OCI-LY3 (cell line): Measurements from ENCODE around the gene VAC14.

Experiments
- H2AFZ ChIP-seq: fragments of 200-600, 300-600 bp; shearing (Covaris generic); 2 replicates; pipeline ENCODE4 v1.6.0; 2014; ENCODE audit warnings: antibody characterized with exemption, low read depth, low read length
- H3K27ac ChIP-seq: fragments of 200-600, 300-600 bp; sonication (generic); 2 replicates; pipeline ENCODE4 v1.5.1; 2014; ENCODE audit warnings: mild to moderate bottlenecking, low read length, moderate library complexity, mixed read lengths
- H3K27me3 ChIP-seq: fragments of 200-600, 300-600 bp; sonication (generic); 2 replicates; pipeline ENCODE4 v1.6.1; 2014; ENCODE audit warnings: low read depth, low read length, mixed read lengths
- H3K36me3 ChIP-seq: fragments of 200-600, 300-600 bp; sonication (generic); replicated peaks from 2 replicates; pipeline ENCODE3; 2014; ENCODE audit warnings: low read depth, low read length, mixed read lengths
- H3K4me1 ChIP-seq: fragments of 300-600, 200-600 bp; sonication (generic); 2 replicates; pipeline ENCODE4 v1.6.1; 2014; ENCODE audit warnings: low read length, mixed read lengths
- H3K4me2 ChIP-seq: fragments of 200-600, 300-600 bp; sonication (generic); 2 replicates; pipeline ENCODE4 v1.6.1; 2014; ENCODE audit warnings: low read length, mixed read lengths
- H3K4me3 ChIP-seq: fragments of 300-600, 200-600 bp; sonication (generic); 2 replicates; pipeline ENCODE4 v1.5.1; 2014; ENCODE audit warnings: antibody characterized with exemption, mild to moderate bottlenecking, low read length, moderate library complexity
- H3K79me2 ChIP-seq: fragments of 300-600, 200-600 bp; shearing (Covaris generic); 2 replicates; pipeline ENCODE4 v1.6.1; 2014; ENCODE audit warnings: mild to moderate bottlenecking, low read length, mixed read lengths
- H3K9ac ChIP-seq: fragments of 300-600, 200-600 bp; shearing (Covaris generic); 2 replicates; pipeline ENCODE4 v1.6.0; 2014; ENCODE audit warnings: mild to moderate bottlenecking, low read length, moderate library complexity
- H3K9me3 ChIP-seq: fragments of 200-600, 300-600 bp; shearing (Covaris generic); 2 replicates; pipeline ENCODE4 v1.6.1; 2014; ENCODE audit warnings: low read length, mixed read lengths; ENCODE audit not compliant: insufficient read depth
- H4K20me1 ChIP-seq: fragments of 200-600, 300-600 bp; sonication (generic); 2 replicates; pipeline ENCODE4 v1.6.1; 2016; ENCODE audit warnings: low read length, mixed read lengths; ENCODE audit not compliant: insufficient read depth
- EZH2phosphoT487 ChIP-seq: fragments of 200-600 bp; shearing (Covaris generic); IDR thresholded peaks from 2 replicates; pipeline ENCODE4 v1.6.1; 2018; ENCODE audit warnings: antibody characterized with exemption, mixed run types, low read depth
- TF ChIP-seq, protein P1 (sequence below): fragments of 200-600, 300-600 bp; sonication (generic); IDR thresholded peaks from 2 replicates; pipeline ENCODE4 v1.5.1; 2014; ENCODE audit warnings: antibody characterized with exemption, low read length, low read depth

VAC14 gene

DNA sequence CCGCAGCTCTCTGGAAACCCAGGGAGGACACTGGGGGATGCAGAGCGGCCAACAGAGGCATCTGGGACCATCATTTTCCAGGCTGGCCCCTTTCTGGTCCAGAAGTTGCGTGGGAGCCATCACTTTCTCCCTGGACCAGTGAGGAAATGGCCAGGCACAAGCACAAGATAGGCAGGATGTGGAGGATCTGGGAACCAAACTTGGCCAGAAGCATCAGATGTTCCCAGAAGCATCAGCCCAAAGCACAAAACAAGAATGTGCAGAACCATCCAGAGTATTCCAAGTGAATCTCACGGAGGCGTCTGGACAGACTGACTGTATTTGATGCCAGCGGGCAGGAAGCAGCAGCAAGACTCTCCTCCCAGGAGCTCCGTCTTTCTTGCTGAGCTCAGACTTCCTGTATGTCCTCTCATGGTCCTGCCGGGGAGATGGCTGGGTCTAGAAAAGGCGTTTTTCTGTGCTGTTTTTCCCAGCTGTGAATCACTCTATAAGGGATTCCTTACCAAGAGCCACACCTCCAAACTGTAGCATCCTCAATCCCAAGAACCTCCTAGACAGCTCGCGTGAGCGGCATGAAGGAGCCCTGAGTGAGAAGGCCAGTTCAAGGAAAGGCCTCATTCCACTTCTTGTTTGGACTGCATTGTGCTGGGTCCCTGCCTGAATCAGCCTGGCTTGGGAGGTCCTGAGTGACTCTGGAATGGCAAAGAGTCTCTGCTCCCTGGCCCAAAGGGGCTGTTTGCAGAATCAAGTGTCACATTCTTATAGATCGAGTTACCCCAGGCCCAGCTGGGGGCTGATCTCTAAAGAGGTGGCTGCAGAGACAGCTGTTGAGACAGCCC lies 65.6 kb downstream of the VAC14 start:
- H3K4me2 ChIP-seq, result no peak overlapping the region
- H3K27me3 ChIP-seq, result no peaks in the 10 kb centered on the region
- H3K9me3 ChIP-seq, result no peaks in the 10 kb centered on the region
- peaks cover 28% of the 10 kb centered on the region for H3K4me1 ChIP-seq
- TF ChIP-seq, protein P1, sequence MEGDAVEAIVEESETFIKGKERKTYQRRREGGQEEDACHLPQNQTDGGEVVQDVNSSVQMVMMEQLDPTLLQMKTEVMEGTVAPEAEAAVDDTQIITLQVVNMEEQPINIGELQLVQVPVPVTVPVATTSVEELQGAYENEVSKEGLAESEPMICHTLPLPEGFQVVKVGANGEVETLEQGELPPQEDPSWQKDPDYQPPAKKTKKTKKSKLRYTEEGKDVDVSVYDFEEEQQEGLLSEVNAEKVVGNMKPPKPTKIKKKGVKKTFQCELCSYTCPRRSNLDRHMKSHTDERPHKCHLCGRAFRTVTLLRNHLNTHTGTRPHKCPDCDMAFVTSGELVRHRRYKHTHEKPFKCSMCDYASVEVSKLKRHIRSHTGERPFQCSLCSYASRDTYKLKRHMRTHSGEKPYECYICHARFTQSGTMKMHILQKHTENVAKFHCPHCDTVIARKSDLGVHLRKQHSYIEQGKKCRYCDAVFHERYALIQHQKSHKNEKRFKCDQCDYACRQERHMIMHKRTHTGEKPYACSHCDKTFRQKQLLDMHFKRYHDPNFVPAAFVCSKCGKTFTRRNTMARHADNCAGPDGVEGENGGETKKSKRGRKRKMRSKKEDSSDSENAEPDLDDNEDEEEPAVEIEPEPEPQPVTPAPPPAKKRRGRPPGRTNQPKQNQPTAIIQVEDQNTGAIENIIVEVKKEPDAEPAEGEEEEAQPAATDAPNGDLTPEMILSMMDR, result no peak
- TF ChIP-seq EZH2phosphoT487, result no peak
- H3K79me2 ChIP-seq, result no peaks in the 10 kb centered on the region
- H3K9ac ChIP-seq, result no peak overlapping the region
- H3K4me3 ChIP-seq, result no peak overlapping the region
- H4K20me1 ChIP-seq, result no peaks in the 10 kb centered on the region
- no peak overlapping the region for H3K27ac ChIP-seq
- H2AFZ ChIP-seq, result no peak overlapping the region
- H3K36me3 ChIP-seq, result peaks cover 3% of the 10 kb centered on the region

DNA sequence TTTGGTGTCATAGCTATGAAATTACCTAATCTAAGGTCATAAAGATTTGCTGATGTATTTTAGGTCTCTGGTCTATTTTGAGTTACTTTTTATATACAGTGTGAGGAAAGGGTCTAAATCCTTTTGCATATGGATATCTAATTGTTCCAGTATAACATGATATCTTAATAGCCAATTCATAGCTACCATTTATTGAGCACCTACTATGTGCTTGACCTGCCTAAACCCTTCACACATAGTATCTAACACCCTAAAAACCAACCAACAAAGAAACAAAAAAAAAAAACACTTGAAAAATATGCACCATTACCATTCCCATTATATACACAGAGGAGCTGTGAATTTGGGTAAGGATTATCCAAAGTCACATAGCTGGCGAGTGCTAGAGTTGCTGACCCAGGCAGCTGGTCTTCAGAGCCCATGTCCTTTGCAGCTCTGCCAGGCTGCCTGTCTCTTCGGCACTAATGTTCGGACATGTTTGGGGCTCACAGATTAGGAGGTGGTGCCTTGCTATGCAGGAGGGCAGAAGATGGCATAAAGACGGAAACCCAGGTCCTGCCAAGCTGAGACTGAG lies 66.3 kb downstream of the VAC14 start:
- no peak for TF ChIP-seq EZH2phosphoT487
- TF ChIP-seq, protein P1, result no peak
- Histone ChIP-seq H3K36me3 (peaks cover 3% of the 10 kb centered on the region), H3K79me2 (no peaks in the 10 kb centered on the region), H2AFZ (no peak overlapping the region), H3K4me2 (no peak overlapping the region), H3K4me1 (peaks cover 28% of the 10 kb centered on the region), H3K9me3 (no peaks in the 10 kb centered on the region), H3K9ac (no peak overlapping the region), H3K27me3 (no peaks in the 10 kb centered on the region), H3K4me3 (no peak overlapping the region), H3K27ac (no peak overlapping the region), H4K20me1 (no peaks in the 10 kb centered on the region)

DNA sequence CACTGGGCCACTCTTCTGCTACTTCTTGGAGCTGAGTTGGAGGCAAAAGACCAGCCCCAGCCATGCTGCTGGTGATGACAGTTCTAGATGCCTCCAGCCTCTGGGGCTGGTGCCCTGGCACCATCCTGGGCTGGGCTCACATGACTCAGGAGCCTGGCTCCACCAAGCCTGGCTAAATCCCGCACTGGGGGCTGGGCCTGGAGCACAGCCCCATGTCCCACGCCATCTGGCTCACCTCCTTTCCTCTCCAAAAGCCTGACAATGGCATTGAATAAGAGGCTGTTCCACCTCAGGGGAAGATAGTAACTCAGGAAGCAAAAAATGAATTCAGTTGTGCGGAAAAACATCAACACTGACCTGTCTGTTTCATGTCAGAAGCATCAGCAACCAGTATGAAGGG lies 70.0 kb downstream of the VAC14 start:
- Histone ChIP-seq H3K9me3 (no peaks in the 10 kb centered on the region), H3K4me1 (no peaks in the 10 kb centered on the region), H3K4me3 (no peak overlapping the region), H3K4me2 (no peak overlapping the region), H3K79me2 (no peaks in the 10 kb centered on the region), H3K36me3 (peaks cover 3% of the 10 kb centered on the region), H3K9ac (no peak overlapping the region), H2AFZ (no peak overlapping the region), H4K20me1 (no peaks in the 10 kb centered on the region), H3K27me3 (no peaks in the 10 kb centered on the region), H3K27ac (no peak overlapping the region)
- TF ChIP-seq, protein P1, result no peak
- no peak for TF ChIP-seq EZH2phosphoT487

DNA sequence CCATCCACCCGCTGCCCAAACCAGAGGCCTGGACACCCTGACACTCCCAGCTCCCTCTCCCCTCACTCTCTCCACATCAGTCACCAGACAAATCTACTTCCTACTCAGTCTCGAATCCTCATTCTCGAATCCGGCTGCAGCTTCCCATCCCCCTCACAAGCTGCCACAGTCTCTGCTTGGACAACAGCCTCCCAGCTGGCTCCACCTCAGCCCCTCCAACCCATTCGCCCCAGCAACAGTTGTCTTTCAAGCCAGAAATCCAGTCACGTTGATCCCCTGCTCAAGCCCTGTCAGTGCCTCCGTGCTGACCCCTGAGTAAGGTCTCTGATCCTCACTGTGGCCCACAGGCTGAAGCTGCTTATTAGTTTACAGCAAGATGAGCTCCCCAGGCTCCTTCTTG lies 70.9 kb downstream of the VAC14 start:
- Histone ChIP-seq H3K9ac (no peak overlapping the region), H3K4me2 (no peak overlapping the region), H3K27me3 (no peaks in the 10 kb centered on the region), H3K4me3 (no peak overlapping the region), H3K4me1 (no peaks in the 10 kb centered on the region), H2AFZ (no peak overlapping the region), H3K9me3 (no peaks in the 10 kb centered on the region), H3K36me3 (peaks cover 3% of the 10 kb centered on the region), H3K79me2 (no peaks in the 10 kb centered on the region), H3K27ac (no peak overlapping the region), H4K20me1 (no peaks in the 10 kb centered on the region)
- TF ChIP-seq EZH2phosphoT487, result no peak
- TF ChIP-seq, protein P1, result no peak
